ENCODE results near the gene LRP1B.

The LRP1B gene

GRCh38 chr2:140257692-140258300 is 1873.0 kb downstream of the LRP1B start:
- no peak for DNase-seq

GRCh38 chr2:140256080-140256479 is 1874.7 kb downstream of the LRP1B start:
- no peak for DNase-seq

DNA sequence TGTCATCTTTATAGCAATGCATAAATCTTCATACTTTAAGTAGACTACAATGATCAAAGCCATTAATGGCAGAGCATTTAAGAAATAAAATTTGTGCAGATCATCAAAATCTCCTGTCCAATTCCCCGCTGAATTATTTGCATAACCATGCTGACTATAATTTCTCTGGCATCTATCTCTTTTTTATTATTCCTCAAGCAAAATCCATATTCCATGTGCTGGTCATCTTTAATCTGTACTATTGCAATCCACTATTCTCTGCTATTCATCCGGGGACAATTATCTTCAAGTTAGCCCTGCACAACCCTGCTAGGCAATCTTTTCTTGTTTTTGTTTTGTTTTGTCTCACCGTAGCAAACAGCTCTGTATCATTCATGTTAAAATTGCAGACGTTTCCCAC is 1881.0 kb downstream of the LRP1B start:
- DNase-seq: no peak

DNA sequence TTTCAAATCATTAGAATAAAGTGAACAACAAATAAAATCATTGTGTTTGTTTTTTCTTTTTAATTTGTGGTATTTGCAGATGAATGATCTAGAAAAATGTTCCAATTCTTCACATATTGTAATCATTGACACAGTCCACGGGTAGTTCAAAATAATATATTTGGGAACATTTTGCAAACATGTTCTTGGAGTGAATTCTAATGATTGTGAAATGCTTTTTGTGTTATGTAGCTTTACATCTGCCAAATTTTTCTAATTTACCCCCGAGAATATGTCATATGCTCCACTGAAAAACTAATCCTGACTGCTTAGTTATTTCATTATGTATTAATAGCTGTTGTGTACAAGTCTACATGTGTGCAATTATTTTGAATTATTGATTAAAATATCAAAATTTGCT is 1882.2 kb downstream of the LRP1B start:
- no peak for DNase-seq

DNA sequence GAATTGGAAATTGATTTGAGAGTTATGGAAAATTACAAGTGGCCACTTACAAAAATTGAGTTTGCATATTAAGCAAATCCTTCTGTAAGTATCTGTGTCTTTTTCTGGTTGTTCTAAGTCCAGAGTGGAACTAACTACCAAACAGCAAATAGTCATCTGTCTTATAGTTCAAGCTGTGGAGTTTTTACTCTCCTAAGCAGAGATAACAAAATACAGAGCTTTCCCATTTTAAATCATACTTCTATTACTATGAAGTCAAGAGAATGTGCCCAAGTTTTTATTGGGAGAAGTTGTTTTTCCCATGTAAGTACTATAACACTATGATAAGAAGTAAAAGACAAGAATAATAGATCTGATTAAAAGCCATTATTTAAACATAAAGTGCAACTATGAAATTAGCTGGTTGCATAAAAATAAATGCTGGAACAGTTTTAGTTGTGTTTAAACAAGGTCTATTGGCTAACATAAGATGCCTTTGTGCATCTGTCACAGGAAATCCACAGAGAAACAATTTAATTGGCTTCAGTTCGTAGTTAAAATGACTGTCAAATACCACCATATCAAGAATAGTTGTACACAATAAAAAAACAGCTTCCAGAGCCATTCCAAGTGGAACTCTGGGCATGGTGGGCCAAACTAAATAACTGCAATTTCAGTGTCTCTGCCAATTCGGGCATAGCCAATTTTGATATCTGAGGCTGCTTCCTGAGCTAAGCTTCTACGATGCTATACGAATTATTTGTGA is 1883.2 kb downstream of the LRP1B start:
- no peak for DNase-seq

DNA sequence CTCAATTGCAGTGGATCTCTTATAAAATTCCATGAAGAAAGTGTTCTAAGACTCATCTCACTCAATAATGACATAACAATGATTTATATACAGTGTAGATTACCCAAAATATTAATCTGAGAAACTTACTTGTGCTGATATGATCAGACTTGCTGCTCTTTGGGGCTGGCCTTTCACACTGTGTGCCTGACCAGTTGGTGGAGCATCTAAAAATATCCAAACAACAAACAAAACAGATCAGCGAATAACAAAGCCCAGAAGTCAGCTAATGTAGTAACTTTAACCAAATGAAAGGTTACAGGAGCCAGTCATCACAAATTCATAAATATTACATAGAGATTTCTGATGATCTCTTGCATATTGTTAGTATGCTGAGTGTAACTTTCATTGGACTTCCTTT is 1883.9 kb downstream of the LRP1B start:
- DNase-seq: no peak

DNA sequence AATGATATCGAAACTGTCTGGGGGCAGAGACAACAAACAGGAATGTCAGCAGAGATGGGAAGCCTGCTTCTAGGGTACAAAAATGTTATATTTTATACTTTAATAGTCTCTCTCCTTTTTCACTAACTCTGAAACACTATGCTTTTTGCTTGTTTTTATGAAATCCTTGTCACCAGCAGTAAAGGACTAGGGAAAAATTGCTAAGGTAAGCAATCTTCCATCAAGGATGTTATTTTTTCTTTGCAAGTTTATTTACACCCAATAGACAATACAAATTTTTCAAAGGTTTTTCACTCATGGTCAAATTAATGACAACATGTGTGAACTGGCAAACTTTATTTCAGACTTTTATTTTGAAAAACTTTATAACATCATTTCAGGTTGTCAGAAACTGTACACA is 1884.8 kb downstream of the LRP1B start:
- DNase-seq: no peak

GRCh38 chr2:140242889-140243288 is 1887.9 kb downstream of the LRP1B start:
- no peak for DNase-seq

DNA sequence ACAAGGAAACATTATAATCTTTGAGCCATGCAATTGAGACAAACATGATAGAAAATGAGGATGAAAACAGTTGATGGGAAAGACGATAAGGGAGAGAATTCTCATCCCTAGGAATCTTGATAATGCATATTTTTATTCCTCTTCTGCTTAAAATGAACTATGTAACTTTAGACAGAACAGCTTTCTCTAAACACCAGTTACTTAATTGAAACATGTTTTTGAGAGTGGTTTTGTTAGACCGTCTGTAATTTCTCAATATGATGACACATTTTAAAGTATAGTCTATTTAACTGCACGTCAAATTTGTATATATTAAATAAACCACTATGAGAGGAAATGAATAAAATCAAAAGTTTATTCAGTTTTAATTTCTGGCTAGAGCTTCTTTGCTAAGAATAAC is 1896.7 kb downstream of the LRP1B start:
- DNase-seq: no peak

GRCh38 chr2:140210963-140211362 is 1919.9 kb downstream of the LRP1B start:
- no peak for DNase-seq

- no peak for DNase-seq
These were observed 1925.7 kb downstream of the LRP1B start for GRCh38 chr2:140205093-140205492.

DNA sequence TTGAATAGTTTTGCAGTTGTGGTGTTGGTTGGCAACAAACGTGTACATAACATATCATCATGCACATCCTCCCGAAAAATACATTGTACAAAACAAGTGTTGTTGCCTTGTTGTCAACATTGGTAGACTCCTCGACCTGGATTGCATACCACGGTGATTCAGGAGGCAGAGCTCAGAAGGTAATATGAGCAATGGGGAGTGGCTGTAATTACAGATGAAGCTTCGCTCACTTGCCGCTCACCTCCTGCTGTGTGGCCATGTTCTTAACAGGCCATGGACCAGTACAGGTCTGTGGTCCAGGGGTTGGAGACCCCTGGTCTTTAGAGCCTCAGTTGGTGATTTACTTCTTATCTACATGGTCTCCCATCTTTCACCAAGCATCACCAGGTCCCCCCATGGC is 1927.5 kb downstream of the LRP1B start:
- no peak for DNase-seq

DNA sequence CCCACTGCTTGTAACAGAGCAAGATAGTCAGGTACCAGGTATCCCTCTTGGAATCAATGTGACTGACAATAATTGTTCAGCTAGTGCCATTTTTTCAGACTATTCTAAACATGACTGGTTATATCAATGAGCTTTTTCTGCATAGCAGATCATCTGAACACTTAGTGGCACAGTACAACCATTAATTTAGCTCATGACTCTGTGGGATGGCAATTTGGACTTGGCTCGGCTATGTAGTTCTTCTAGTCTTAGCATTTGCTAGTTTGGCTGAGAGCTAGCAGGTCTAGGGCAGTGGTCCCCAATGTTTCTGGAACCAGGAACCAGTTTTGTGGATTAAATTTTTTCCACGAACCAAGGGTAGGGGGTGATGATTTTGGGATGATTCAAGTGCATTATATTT is 1929.2 kb downstream of the LRP1B start:
- DNase-seq: no peak

DNA sequence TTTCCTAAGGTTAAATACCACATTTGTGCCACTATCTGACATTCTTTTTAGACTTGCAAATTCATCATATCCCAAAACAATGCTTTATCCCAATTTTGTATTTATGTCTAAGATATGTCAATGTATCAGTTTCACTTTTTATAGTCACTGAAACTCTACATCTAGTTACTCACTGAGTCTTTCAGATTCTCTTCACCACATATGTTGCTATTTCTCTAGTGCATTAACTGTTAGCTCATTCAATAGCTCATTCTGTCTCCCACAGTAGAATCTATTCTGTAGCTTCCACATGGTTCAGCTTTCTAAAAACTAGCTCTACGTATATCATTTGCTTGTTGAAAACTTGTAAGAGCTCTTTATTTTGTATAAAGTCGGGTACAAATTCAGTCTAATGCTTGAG is 1930.1 kb downstream of the LRP1B start:
- DNase-seq: no peak

DNA sequence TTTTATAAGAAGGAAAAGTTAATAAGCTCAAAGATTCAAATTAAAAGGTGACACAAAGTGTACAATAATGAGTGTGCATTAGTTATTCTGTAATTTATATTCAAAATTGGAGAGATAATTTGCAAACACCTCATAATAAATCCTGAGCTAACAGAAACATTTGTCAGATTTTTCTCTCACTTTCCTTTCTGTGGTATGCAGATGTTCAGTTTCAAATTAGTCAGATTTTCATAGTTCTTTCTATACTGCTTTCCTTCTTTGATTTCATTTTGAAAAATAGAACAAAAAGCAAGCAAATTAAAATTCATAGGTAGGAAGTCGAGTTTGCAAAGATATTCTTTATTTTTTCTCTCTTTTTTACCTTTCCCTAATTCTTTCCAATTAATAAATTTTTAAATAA is 1930.5 kb downstream of the LRP1B start:
- no peak for DNase-seq

DNA sequence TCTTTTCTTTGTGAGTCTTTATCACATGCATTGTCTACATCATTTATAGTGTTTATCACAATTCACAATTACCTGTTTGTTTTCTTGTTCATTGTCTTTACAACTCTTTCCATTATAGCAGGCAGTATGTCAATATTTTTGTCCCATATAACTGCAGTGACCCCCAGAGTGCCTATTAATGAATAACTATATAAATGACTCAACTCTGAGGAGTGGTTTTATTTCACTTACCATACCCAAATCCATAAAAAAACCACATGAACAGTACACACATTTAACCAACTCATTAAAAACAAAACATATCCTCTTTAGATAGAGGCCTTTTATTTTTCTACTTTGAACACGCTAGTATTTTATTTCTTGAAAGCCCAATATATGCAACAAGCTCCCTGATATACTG is 1931.5 kb downstream of the LRP1B start:
- DNase-seq: no peak

- no peak for DNase-seq
These were observed 1943.7 kb downstream of the LRP1B start for GRCh38 chr2:140187086-140187485.

GRCh38 chr2:140186313-140186712 is 1944.5 kb downstream of the LRP1B start:
- DNase-seq: no peak

- DNase-seq: no peak
These were observed 1945.7 kb downstream of the LRP1B start for GRCh38 chr2:140185076-140185475.

DNA sequence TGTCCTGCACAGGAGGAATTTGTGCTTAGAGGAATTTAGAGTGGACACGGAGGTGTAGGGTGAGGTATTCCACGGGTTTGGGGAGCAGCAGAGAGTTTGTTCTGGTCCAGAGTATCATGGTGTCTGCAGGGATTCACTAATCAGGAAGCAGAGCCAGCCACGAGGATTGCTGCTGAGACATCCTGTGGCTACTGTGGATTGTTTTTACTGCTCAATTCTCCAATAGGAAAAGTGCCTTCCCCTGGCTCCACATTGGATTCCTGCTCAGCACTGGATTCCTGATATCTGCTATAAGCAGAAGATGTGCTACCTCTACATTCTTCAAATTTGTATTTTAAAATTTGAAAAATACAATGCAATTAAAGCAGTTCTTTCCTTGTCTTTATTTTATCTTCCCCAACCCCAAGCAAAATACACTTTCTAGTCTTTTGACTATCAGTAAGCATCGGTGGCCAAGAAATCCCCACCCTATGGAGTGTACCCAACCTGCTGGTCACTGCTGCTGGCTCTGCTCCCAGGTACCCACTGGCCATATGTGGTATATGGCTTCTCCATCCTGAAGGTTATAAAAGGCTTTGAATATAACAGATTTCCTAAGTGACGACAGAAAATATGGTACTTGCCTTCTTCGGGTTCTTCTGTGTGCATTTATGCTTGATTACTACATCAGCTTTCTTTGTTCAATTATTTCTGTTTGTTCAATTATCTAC is 1947.6 kb downstream of the LRP1B start:
- DNase-seq: no peak

All from CD4-positive, alpha-beta T cell treated with Interleukin-6 for 4 hours (primary cell).